Endothelial cell (in vitro differentiated cells): ENCODE measurements around the gene PI4KA. TPM values are rescaled to one million over a fixed set of nuclear protein-coding genes. Genes with fewer than 3 reads are reported as not detected.

Experiments
- DNase-seq: peaks from one replicate; pipeline ENCODE4 v3.0.0; 2021; ENCODE audit warnings: low spot score
- H3K27ac Mint-ChIP-seq: one replicate; pipeline ENCODE4 v1.8.0; 2021; ENCODE audit warnings: mixed read lengths, inconsistent platforms; ENCODE audit not compliant: unreplicated experiment
- H3K27me3 Mint-ChIP-seq: one replicate; pipeline ENCODE4 v1.8.0; 2021; ENCODE audit warnings: mild to moderate bottlenecking, moderate library complexity, mixed read lengths, inconsistent platforms; ENCODE audit not compliant: unreplicated experiment
- H3K36me3 Mint-ChIP-seq: one replicate; pipeline ENCODE4 v1.8.0; 2021; ENCODE audit warnings: mild to moderate bottlenecking, low read depth, mixed read lengths, inconsistent platforms; ENCODE audit not compliant: unreplicated experiment
- H3K4me1 Mint-ChIP-seq: one replicate; pipeline ENCODE4 v1.8.0; 2021; ENCODE audit warnings: mild to moderate bottlenecking, mixed read lengths, inconsistent platforms; ENCODE audit not compliant: unreplicated experiment
- H3K4me3 Mint-ChIP-seq: one replicate; pipeline ENCODE4 v1.8.0; 2021; ENCODE audit warnings: mild to moderate bottlenecking, mixed read lengths, inconsistent platforms; ENCODE audit not compliant: unreplicated experiment
- H3K9me3 Mint-ChIP-seq: one replicate; pipeline ENCODE4 v1.8.0; 2021; ENCODE audit warnings: mixed read lengths, inconsistent platforms; ENCODE audit not compliant: unreplicated experiment
- total RNA-seq: library from RNA; stranded (reverse); fragmentation: NEBNext Ultra II Directional; extraction: Animal tissue kit (Norgen Biotek cat#: 25700); gene quantifications from one replicate; pipeline ENCODE4 v1.2.1, GENCODE V29; 2021; ENCODE audit not compliant: unreplicated experiment
- TF ChIP-seq, protein P1 (sequence below): fragments of 200-600 bp; sonication (generic); IDR thresholded peaks from one replicate; pipeline ENCODE4 v1.5.0; 2021; ENCODE audit warnings: antibody characterized with exemption; ENCODE audit not compliant: unreplicated experiment

PI4KA gene
- total RNA-seq, 1 donor from 2014 or later, result 65.3 TPM

DNA sequence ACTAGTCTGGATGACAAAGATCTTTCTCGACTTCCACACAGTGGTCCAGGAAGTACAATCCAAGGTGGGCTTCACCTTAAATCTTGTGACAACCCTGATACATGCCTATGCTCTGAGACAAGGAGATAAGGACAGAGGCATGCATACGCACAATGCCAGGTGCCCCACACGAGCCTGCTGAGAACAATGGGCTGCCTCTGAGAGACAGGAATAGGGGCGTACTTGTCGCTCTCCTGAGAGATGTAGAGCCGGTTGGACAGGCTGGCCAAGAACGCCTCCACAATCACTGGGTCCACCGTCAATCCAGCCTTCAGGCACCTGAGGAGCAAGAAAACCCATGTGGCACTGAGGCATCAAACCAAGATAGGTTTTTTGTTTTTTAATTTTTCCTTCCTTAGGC, 59.2 kb downstream of the PI4KA start:
- Mint-ChIP-seq H3K9me3 (no peaks in the 10 kb centered on the region), H3K4me1 (peaks cover 28% of the 10 kb centered on the region), H3K27ac (no peak overlapping the region), H3K36me3 (peaks cover 48% of the 10 kb centered on the region), H3K27me3 (peaks cover 9% of the 10 kb centered on the region), H3K4me3 (peak overlapping the region; percentile 4)
- DNase-seq, result no peak
- TF ChIP-seq, protein P1, sequence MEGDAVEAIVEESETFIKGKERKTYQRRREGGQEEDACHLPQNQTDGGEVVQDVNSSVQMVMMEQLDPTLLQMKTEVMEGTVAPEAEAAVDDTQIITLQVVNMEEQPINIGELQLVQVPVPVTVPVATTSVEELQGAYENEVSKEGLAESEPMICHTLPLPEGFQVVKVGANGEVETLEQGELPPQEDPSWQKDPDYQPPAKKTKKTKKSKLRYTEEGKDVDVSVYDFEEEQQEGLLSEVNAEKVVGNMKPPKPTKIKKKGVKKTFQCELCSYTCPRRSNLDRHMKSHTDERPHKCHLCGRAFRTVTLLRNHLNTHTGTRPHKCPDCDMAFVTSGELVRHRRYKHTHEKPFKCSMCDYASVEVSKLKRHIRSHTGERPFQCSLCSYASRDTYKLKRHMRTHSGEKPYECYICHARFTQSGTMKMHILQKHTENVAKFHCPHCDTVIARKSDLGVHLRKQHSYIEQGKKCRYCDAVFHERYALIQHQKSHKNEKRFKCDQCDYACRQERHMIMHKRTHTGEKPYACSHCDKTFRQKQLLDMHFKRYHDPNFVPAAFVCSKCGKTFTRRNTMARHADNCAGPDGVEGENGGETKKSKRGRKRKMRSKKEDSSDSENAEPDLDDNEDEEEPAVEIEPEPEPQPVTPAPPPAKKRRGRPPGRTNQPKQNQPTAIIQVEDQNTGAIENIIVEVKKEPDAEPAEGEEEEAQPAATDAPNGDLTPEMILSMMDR, result no peak

DNA sequence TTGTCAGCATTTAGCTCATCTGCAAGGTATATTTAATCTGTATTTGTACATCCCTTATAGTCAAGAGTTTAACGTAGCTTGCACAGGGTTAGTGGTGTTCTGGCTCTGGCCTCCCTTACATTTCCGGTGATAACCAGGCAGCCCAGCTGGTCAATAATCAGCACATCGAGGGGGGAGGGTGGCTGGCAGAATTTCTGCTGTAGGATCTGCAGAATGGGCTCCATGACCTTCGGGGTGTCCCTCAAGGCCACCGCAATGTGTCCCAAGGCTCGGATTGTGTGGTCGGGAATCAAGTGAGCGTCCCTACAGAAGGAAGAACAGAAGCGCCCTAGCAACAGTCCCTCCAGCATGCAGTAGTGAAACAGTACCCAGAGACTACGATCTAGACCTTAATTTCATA, 59.6 kb downstream of the PI4KA start:
- no peak for DNase-seq
- H3K27ac Mint-ChIP-seq, result no peak overlapping the region
- H3K27me3 Mint-ChIP-seq, result peaks cover 9% of the 10 kb centered on the region
- peaks cover 44% of the 10 kb centered on the region for H3K36me3 Mint-ChIP-seq
- TF ChIP-seq, protein P1, result no peak
- H3K9me3 Mint-ChIP-seq, result no peaks in the 10 kb centered on the region
- no peak overlapping the region for H3K4me3 Mint-ChIP-seq
- H3K4me1 Mint-ChIP-seq, result peaks cover 32% of the 10 kb centered on the region

DNA sequence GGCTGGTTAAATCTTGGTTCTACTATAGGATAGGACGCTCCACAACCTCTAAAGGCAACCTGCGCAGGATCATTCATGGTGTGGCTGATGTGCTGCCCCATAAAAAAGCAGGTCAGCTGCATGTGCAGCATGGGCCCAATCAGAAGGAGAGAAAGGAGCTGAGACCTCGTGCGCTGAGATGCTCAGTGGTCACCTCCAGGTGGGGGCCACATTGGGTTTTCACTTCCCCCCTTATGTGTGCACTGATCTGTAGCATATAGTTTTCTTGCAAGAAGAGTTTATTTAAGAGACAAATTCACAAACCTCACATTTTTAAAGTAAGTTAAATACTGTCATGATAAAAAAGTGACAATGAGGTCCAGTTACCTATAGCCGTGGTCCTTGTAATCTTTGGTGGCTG, 60.4 kb downstream of the PI4KA start:
- Mint-ChIP-seq H3K4me1 (peaks cover 32% of the 10 kb centered on the region), H3K27ac (no peak overlapping the region), H3K27me3 (peaks cover 9% of the 10 kb centered on the region), H3K36me3 (peaks cover 44% of the 10 kb centered on the region), H3K9me3 (no peaks in the 10 kb centered on the region), H3K4me3 (no peak overlapping the region)
- DNase-seq, result no peak
- TF ChIP-seq, protein P1, result no peak

DNA sequence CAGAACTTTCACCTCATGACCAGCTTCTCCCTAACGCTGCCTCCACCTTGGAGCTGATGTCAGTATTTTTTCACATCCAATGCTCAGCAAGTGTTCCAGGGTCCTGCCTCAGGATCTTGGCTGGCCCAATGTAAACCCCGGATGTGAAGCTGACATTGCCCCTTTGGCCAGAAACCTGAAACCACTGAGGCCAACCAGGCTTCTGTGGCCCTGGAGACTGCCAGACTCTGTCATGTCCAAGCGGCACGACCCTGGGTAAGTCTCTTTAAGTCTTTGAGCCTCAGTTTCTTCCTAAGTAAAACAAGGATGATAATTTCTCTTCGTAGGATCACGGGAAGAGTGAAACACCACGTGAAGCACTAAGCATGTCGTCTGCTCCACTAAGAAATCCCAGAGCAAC, 61.9 kb downstream of the PI4KA start:
- Mint-ChIP-seq H3K36me3 (peaks cover 41% of the 10 kb centered on the region), H3K27ac (no peak overlapping the region), H3K27me3 (peaks cover 9% of the 10 kb centered on the region), H3K4me1 (peaks cover 32% of the 10 kb centered on the region), H3K9me3 (no peaks in the 10 kb centered on the region), H3K4me3 (peak overlapping the region; percentile 72)
- DNase-seq, result no peak
- TF ChIP-seq, protein P1, result no peak

DNA sequence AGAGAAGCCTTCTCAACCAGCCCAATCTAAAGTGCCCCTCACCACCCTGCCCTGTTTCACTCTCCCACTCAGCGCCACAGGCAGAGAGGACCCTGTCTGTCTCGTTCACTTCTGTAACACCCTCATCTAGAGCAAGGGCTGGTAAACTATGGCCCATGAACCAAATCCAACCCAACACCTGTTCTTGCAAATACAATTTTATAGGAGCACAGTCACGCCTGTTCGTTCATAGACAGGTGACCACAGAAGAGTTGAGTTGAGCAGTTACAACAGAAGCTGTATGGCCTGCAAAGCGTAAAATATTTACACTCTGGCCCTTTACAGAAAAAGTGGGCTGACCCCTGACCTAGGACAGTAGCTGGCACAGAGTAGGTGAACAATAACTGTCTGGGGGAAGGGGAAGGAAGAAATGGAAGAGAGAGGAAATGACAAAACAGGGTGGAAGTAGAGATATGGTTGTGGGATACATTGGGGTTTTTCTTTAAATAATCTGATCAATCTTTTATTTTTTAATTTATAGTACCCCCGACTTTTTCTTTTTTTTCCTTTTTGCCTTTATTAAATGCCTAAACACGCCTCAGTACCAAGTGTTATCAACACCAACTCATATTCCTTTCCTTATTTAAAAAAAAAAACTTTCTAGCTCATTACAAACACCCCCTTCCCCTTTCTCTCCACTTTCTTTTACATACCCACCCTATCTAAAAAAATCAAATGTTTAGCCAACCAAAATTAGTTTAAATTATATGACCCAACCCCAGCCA, 63.8 kb downstream of the PI4KA start:
- H3K36me3 Mint-ChIP-seq, result peaks cover 47% of the 10 kb centered on the region
- peak overlapping the region; percentile 8 for H3K27ac Mint-ChIP-seq
- DNase-seq, result no peak
- peaks cover 31% of the 10 kb centered on the region for H3K4me1 Mint-ChIP-seq
- peaks cover 9% of the 10 kb centered on the region for H3K27me3 Mint-ChIP-seq
- no peak overlapping the region for H3K4me3 Mint-ChIP-seq
- TF ChIP-seq, protein P1, result no peak
- H3K9me3 Mint-ChIP-seq, result no peaks in the 10 kb centered on the region
